ENCODE data around the gene ZNF598.

DNA sequence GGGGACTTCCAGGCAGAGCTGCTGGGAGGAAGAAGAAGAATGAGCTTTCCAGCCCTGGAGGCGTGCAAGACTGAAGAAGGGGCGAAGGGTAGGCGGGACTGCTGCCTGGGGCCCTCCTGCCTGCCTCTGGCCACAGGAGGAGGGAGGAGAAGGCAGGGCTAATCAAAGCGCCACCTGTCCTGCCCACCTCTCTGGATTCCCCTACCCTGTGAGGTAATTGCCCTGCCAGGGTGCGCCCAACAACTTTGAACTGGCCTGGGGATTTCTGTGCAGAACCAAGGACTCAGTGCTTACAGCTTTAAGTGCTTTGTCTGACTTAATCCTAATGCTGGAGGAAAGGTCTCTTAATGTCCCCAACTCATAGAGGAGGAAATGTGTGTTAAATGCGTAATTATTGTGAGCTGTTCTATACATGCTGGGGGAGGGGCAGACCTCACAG, 28.2 kb downstream of the ZNF598 start, which contains the start of gene NOXO1:
- TF ChIP-seq, protein P1, sequence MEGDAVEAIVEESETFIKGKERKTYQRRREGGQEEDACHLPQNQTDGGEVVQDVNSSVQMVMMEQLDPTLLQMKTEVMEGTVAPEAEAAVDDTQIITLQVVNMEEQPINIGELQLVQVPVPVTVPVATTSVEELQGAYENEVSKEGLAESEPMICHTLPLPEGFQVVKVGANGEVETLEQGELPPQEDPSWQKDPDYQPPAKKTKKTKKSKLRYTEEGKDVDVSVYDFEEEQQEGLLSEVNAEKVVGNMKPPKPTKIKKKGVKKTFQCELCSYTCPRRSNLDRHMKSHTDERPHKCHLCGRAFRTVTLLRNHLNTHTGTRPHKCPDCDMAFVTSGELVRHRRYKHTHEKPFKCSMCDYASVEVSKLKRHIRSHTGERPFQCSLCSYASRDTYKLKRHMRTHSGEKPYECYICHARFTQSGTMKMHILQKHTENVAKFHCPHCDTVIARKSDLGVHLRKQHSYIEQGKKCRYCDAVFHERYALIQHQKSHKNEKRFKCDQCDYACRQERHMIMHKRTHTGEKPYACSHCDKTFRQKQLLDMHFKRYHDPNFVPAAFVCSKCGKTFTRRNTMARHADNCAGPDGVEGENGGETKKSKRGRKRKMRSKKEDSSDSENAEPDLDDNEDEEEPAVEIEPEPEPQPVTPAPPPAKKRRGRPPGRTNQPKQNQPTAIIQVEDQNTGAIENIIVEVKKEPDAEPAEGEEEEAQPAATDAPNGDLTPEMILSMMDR (conservative IDR thresholded peaks at IDR 0.05 in 1 of 2, IDR thresholded peaks at IDR 0.05 in 1 of 2; ENCODE audit: extremely low read depth in 1 of 2, insufficient read depth in 1 of 2, low read depth in 1 of 2, low read length in 2 of 2), result no peak
- TF ChIP-seq EZH2 (IDR thresholded peaks at IDR 0.05; ENCODE audit: borderline replicate concordance, low read length), result no peak

All from mammary epithelial cell (primary cell).